ENCODE data around the gene UPF1.
"Not testable (repeated sequence)": the region's sequence is repeated elsewhere in the genome, so short reads cannot be mapped to it uniquely, and the experiment has no call there.

UPF1 gene

GRCh38 chr19:18900700-18901481 lies 69.1 kb downstream of the UPF1 start:
- no peak for DNase-seq

- no peak for DNase-seq
Observed at GRCh38 chr19:18901491-18901890, 69.7 kb downstream of the UPF1 start.

- not testable (repeated sequence) for DNase-seq
Observed at GRCh38 chr19:18902519-18902918, 70.8 kb downstream of the UPF1 start.

- DNase-seq = no peak
Observed at GRCh38 chr19:18903156-18904037, 71.6 kb downstream of the UPF1 start.

- DNase-seq = no peak
Observed at GRCh38 chr19:18904334-18905057, 72.7 kb downstream of the UPF1 start.

- DNase-seq = no peak
Observed at GRCh38 chr19:18905058-18905456, 73.3 kb downstream of the UPF1 start.

GRCh38 chr19:18905513-18906236 lies 73.9 kb downstream of the UPF1 start:
- DNase-seq = no peak

- DNase-seq = no peak
Observed at GRCh38 chr19:18906605-18907519, 75.1 kb downstream of the UPF1 start.

GRCh38 chr19:18908917-18909619 lies 77.3 kb downstream of the UPF1 start:
- no peak for DNase-seq

- DNase-seq = no peak
Observed at GRCh38 chr19:18910010-18910409, 78.3 kb downstream of the UPF1 start.

- DNase-seq = no peak
Observed at GRCh38 chr19:18910801-18911436, 79.2 kb downstream of the UPF1 start.

- no peak for DNase-seq
Observed at GRCh38 chr19:18912933-18913332, 81.2 kb downstream of the UPF1 start.

GRCh38 chr19:18913466-18913865 lies 81.7 kb downstream of the UPF1 start:
- no peak for DNase-seq

- no peak for DNase-seq
Observed at GRCh38 chr19:18915639-18916038, 83.9 kb downstream of the UPF1 start.

GRCh38 chr19:18917593-18917992 lies 85.8 kb downstream of the UPF1 start:
- not testable (repeated sequence) for DNase-seq

Data from activated CD8-positive, alpha-beta memory T cell treated with anti-CD3 and anti-CD28 coated beads, Interleukin-2, amount 50 U/mL, for 48 hours (primary cell).